SW480 (cell line): Measurements from ENCODE around the gene SP6.
A peak's percentile ranks its signal among the peaks of the same experiment; 100 is the strongest.

Experiments
- DNase-seq: peaks from one replicate; pipeline ENCODE4 v3.0.0-alpha.2; 2016; ENCODE audit warnings: low spot score

The SP6 gene

GRCh38 chr17:47850692-47851573, at the start of gene SP6:
Gene SP6, minus strand, starts transcription at chr17:47851163. Its CDS starts 2,734 bp downstream, at chr17:47848429.
- DNase-seq, result peak; percentile 92

GRCh38 chr17:47899643-47900042, 48.7 kb upstream of the SP6 start:
- no peak for DNase-seq

- no peak for DNase-seq
Measured at GRCh38 chr17:47898241-47898640, 47.3 kb upstream of the SP6 start.

- DNase-seq, result no peak
Measured at GRCh38 chr17:47897561-47897960, 46.6 kb upstream of the SP6 start.

GRCh38 chr17:47896672-47897490, 45.9 kb upstream of the SP6 start:
- DNase-seq, result no peak

- peak; percentile 100 for DNase-seq
Measured at GRCh38 chr17:47895856-47896671, 45.1 kb upstream of the SP6 start, which contains the start of gene SP2. Gene SP2, plus strand, starts transcription at chr17:47896236. Its CDS starts 51 bp downstream, at chr17:47896287.

GRCh38 chr17:47895347-47895855, 44.4 kb upstream of the SP6 start:
- DNase-seq, result peak; percentile 18

- DNase-seq, result no peak
Measured at GRCh38 chr17:47894498-47895346, 43.8 kb upstream of the SP6 start.

- no peak for DNase-seq
Measured at GRCh38 chr17:47891545-47892088, 40.7 kb upstream of the SP6 start.

- peak; percentile 85 for DNase-seq
Measured at GRCh38 chr17:47889734-47890529, 39.0 kb upstream of the SP6 start.

GRCh38 chr17:47888293-47888692, 37.3 kb upstream of the SP6 start:
- no peak for DNase-seq

GRCh38 chr17:47884905-47885730, 34.2 kb upstream of the SP6 start:
- peak; percentile 66 for DNase-seq

GRCh38 chr17:47884427-47884740, 33.4 kb upstream of the SP6 start:
- DNase-seq, result no peak

- DNase-seq, result no peak
Measured at GRCh38 chr17:47883589-47884426, 32.8 kb upstream of the SP6 start.

GRCh38 chr17:47882695-47883588, 32.0 kb upstream of the SP6 start:
- no peak for DNase-seq

- DNase-seq, result peak; percentile 40
Measured at GRCh38 chr17:47882247-47882646, 31.3 kb upstream of the SP6 start.
